PC-3 (cell line): ENCODE measurements around the gene ANKRD10. TPM values are rescaled to one million over a fixed set of nuclear protein-coding genes. Genes with fewer than 3 reads are reported as not detected.

Experiments used
- ATAC-seq: fragments of 200-7000 bp; cut with Tn5 transposase; 2 replicates; pipeline ENCODE4 v1.9.1; 2020; ENCODE audit warnings: mild to moderate bottlenecking, moderate library complexity
- BruUV-seq: library from RNA; stranded (reverse); fragments of 400-500 nt; replicated peaks from 2 replicates; lab custom pipeline; 2021; lab: Mats Ljungman, UMichigan
- CTCF ChIA-PET: fragments of 300-600 bp; sonication (Branson Sonifier 250); formaldehyde crosslinking; loops from one replicate; lab custom pipeline; 2022; ENCODE audit warnings: antibody characterized with exemption; lab: Charles Lee
- POLR2A ChIA-PET: fragments of 300-600 bp; sonication (Branson Sonifier 250); formaldehyde crosslinking; loops from one replicate; lab custom pipeline; 2022; ENCODE audit warnings: antibody characterized with exemption; ENCODE audit not compliant: unreplicated experiment; lab: Charles Lee
- DNase-seq: peaks from one replicate; pipeline ENCODE4 v3.0.0-alpha.2; 2015
- H2AFZ ChIP-seq: fragments of 300-600 bp; sonication (generic); 2 replicates; pipeline ENCODE4 v1.6.0; 2016; ENCODE audit warnings: antibody characterized with exemption, low read length
- H3F3A ChIP-seq: fragments of 300-600 bp; sonication (generic); one replicate; pipeline ENCODE4 v1.6.0; 2017; ENCODE audit warnings: antibody characterized with exemption, low read length, control low read depth, mild to moderate bottlenecking; ENCODE audit not compliant: unreplicated experiment
- H3K27ac ChIP-seq: fragments of 300-600 bp; sonication (generic); 2 replicates; pipeline ENCODE4 v1.5.1; 2016; ENCODE audit warnings: mild to moderate bottlenecking, low read length
- H3K27me3 ChIP-seq: fragments of 300-600 bp; sonication (generic); 2 replicates; pipeline ENCODE4 v1.6.1; 2016; ENCODE audit warnings: low read length, mixed read lengths
- H3K36me3 ChIP-seq: fragments of 300-600 bp; sonication (generic); 2 replicates; pipeline ENCODE4 v1.6.1; 2016; ENCODE audit warnings: low read depth, mixed run types, low read length, mixed read lengths
- H3K4me1 ChIP-seq: fragments of 300-600 bp; sonication (generic); 2 replicates; pipeline ENCODE4 v1.5.1; 2016; ENCODE audit warnings: low read length; ENCODE audit not compliant: insufficient read depth
- H3K4me2 ChIP-seq: fragments of 300-600 bp; sonication (generic); 2 replicates; pipeline ENCODE4 v1.6.0; 2016; ENCODE audit warnings: low read length
- H3K4me3 ChIP-seq: fragments of 300-600 bp; sonication (generic); 2 replicates; pipeline ENCODE4 v1.5.1; 2016; ENCODE audit warnings: mild to moderate bottlenecking, low read length, mixed read lengths
- H3K79me2 ChIP-seq: fragments of 300-600 bp; sonication (generic); 2 replicates; pipeline ENCODE4 v1.6.1; 2017; ENCODE audit warnings: low read length, mixed read lengths
- H3K9ac ChIP-seq: fragments of 300-600 bp; sonication (generic); 2 replicates; pipeline ENCODE4 v1.6.0; 2016; ENCODE audit warnings: mild to moderate bottlenecking, low read length
- H3K9me2 ChIP-seq: fragments of 300-600 bp; sonication (generic); replicated peaks from 2 replicates; pipeline ENCODE4 v1.6.1; 2016; ENCODE audit warnings: mixed run types, low read length, mixed read lengths
- H3K9me3 ChIP-seq: fragments of 300-600 bp; sonication (generic); 2 replicates; pipeline ENCODE4 v1.6.1; 2016; ENCODE audit warnings: low read length, mixed read lengths
- H4K20me1 ChIP-seq: fragments of 300-600 bp; sonication (generic); 2 replicates; pipeline ENCODE4 v1.6.1; 2016; ENCODE audit warnings: low read length, mixed read lengths
- CTCF ChIP-seq: fragments of 300-600 bp; sonication (generic); conservative IDR thresholded peaks from 2 replicates; pipeline ENCODE4 v1.5.1; 2017; ENCODE audit warnings: antibody characterized with exemption, low read depth, mild to moderate bottlenecking, low read length
- EZH2 ChIP-seq: fragments of 300-600 bp; sonication (generic); IDR thresholded peaks from one replicate; pipeline ENCODE4 v1.6.1; 2017; ENCODE audit warnings: antibody characterized with exemption, mild to moderate bottlenecking, low read length; ENCODE audit not compliant: unreplicated experiment
- EZH2phosphoT487 ChIP-seq: fragments of 300-600 bp; sonication (generic); IDR thresholded peaks from 2 replicates; pipeline ENCODE4 v1.6.1; 2018; ENCODE audit warnings: mild to moderate bottlenecking, antibody characterized with exemption, low read length, borderline replicate concordance
- intact Hi-C: fragments of 100-400 bp; cut with micrococcal nuclease; formaldehyde crosslinking; loops from 2 replicates; pipeline ENCODE4 v1.9.0; 2023
- total RNA-seq: library from RNA; depleted of rRNA; stranded (reverse); fragments of >200 nt; gene quantifications from 2 replicates; pipeline ENCODE4 v1.2.3, GENCODE V29; 2014

Gene ANKRD10
- total RNA-seq, 1 experiment from 2014 or later: 60.2 TPM

GRCh38 chr13:110902370-110902769, 12.5 kb downstream of the ANKRD10 start:
- TF ChIP-seq EZH2 (no peak), CTCF (no peak), EZH2phosphoT487 (no peak)
- Histone ChIP-seq H3K9me2 (no peaks in the 10 kb centered on the region), H3K4me2 (no peak overlapping the region), H3K4me1 (peaks cover 3% of the 10 kb centered on the region), H3F3A (no peaks in the 10 kb centered on the region), H3K4me3 (no peak overlapping the region), H3K27ac (no peak overlapping the region), H2AFZ (no peak overlapping the region), H3K79me2 (peaks cover 52% of the 10 kb centered on the region), H3K27me3 (no peaks in the 10 kb centered on the region), H3K36me3 (peaks cover 46% of the 10 kb centered on the region), H4K20me1 (peaks cover 11% of the 10 kb centered on the region; the same call in 1 of the 2 replicates), H3K9me3 (no peaks in the 10 kb centered on the region), H3K9ac (no peak overlapping the region)
- BruUV-seq: no TSS peak
- ATAC-seq (no peak), DNase-seq (no peak)
- intact Hi-C loops: no loop called here
- ChIA-PET POLR2A (no interaction called here), CTCF (no interaction called here)

- Histone ChIP-seq H2AFZ (no peak overlapping the region), H3K4me1 (no peaks in the 10 kb centered on the region), H3K9me3 (no peaks in the 10 kb centered on the region), H3K9me2 (no peaks in the 10 kb centered on the region), H3K9ac (no peak overlapping the region), H3K36me3 (peaks cover 32% of the 10 kb centered on the region), H3F3A (no peaks in the 10 kb centered on the region), H3K27ac (no peak overlapping the region), H3K4me3 (no peak overlapping the region), H3K4me2 (no peak overlapping the region), H4K20me1 (0 out of 2 replicates have a peak, but pooled peaks cover 4% of the 10 kb centered on the region), H3K79me2 (peaks cover 8% of the 10 kb centered on the region), H3K27me3 (no peaks in the 10 kb centered on the region)
- no peak for DNase-seq
- ChIA-PET POLR2A (no interaction called here), CTCF (no interaction called here)
- intact Hi-C loops: no loop called here
- TF ChIP-seq CTCF: no peak
- TF ChIP-seq EZH2: no peak
- TF ChIP-seq EZH2phosphoT487: no peak
- no TSS peak for BruUV-seq
- no peak for ATAC-seq
Measured at GRCh38 chr13:110897521-110897920, 17.3 kb downstream of the ANKRD10 start.

GRCh38 chr13:110897014-110897413, 17.9 kb downstream of the ANKRD10 start:
- no peak overlapping the region for H3K27ac ChIP-seq
- no peak overlapping the region for H3K4me2 ChIP-seq
- BruUV-seq: no TSS peak
- TF ChIP-seq CTCF (no peak), EZH2phosphoT487 (no peak), EZH2 (no peak)
- H3K9me2 ChIP-seq: no peaks in the 10 kb centered on the region
- peaks cover 32% of the 10 kb centered on the region for H3K36me3 ChIP-seq
- H3K27me3 ChIP-seq: no peaks in the 10 kb centered on the region
- H4K20me1 ChIP-seq: 0 out of 2 replicates have a peak, but pooled peaks cover 4% of the 10 kb centered on the region
- no peaks in the 10 kb centered on the region for H3K4me1 ChIP-seq
- no peak overlapping the region for H3K9ac ChIP-seq
- DNase-seq (no peak), ATAC-seq (no peak)
- H2AFZ ChIP-seq: no peak overlapping the region
- CTCF ChIA-PET: no interaction called here
- peaks cover 3% of the 10 kb centered on the region for H3K79me2 ChIP-seq
- H3K4me3 ChIP-seq: no peak overlapping the region
- POLR2A ChIA-PET: no interaction called here
- no peaks in the 10 kb centered on the region for H3F3A ChIP-seq
- intact Hi-C loops: no loop called here
- H3K9me3 ChIP-seq: no peaks in the 10 kb centered on the region
